CD4-positive, alpha-beta T cell treated with Interleukin-21 for 1 hour (primary cell): Measurements from ENCODE around the gene MAPK6.

Experiments used
- DNase-seq: peaks from one replicate; pipeline ENCODE4 v3.0.0-alpha.2; 2020

Gene MAPK6

GRCh38 chr15:52107238-52107637 is 88.2 kb downstream of the MAPK6 start:
- no peak for DNase-seq

GRCh38 chr15:52109559-52110451 is 90.8 kb downstream of the MAPK6 start:
- DNase-seq: no peak

GRCh38 chr15:52111517-52112202 is 92.6 kb downstream of the MAPK6 start:
- DNase-seq: no peak

- DNase-seq: peak; percentile 38
Measured at GRCh38 chr15:52112203-52112750, 93.3 kb downstream of the MAPK6 start.

GRCh38 chr15:52113235-52113634 is 94.2 kb downstream of the MAPK6 start:
- DNase-seq: no peak

- DNase-seq: no peak
Measured at GRCh38 chr15:52113708-52114107, 94.7 kb downstream of the MAPK6 start.

- DNase-seq: no peak
Measured at GRCh38 chr15:52114261-52115055, 95.4 kb downstream of the MAPK6 start.

- DNase-seq: no peak
Measured at GRCh38 chr15:52115598-52116427, 96.8 kb downstream of the MAPK6 start.
